Activated naive CD4-positive, alpha-beta T cell treated with anti-CD3 and anti-CD28 coated beads, Interleukin-2, amount 10 ng/mL, durations not matched to agents 7 days and 5 days (primary cell): Measurements from ENCODE around the gene THAP2.

Source experiments
- CTCF ChIA-PET: fragments of 350-600 bp; sonication (Branson Sonifier 250); formaldehyde crosslinking; loops from one replicate; lab custom pipeline; 2021; ENCODE audit warnings: antibody characterized with exemption; lab: Charles Lee
- DNase-seq: peaks from one replicate; pipeline ENCODE4 v3.0.0-alpha.2; 2020
- H3K27ac Mint-ChIP-seq: one replicate; pipeline ENCODE4 v1.8.0; 2021; ENCODE audit warnings: mild to moderate bottlenecking, moderate library complexity, mixed read lengths
- H3K27me3 Mint-ChIP-seq: one replicate; pipeline ENCODE4 v1.8.0; 2021; ENCODE audit warnings: mild to moderate bottlenecking, mixed read lengths
- H3K36me3 Mint-ChIP-seq: one replicate; pipeline ENCODE4 v1.8.0; 2021; ENCODE audit warnings: mixed read lengths
- H3K4me1 Mint-ChIP-seq: one replicate; pipeline ENCODE4 v1.8.0; 2021; ENCODE audit warnings: mixed read lengths
- H3K4me3 Mint-ChIP-seq: one replicate; pipeline ENCODE4 v1.8.0; 2021; ENCODE audit warnings: mild to moderate bottlenecking, moderate library complexity, mixed read lengths
- H3K9me3 Mint-ChIP-seq: one replicate; pipeline ENCODE4 v1.8.0; 2021; ENCODE audit warnings: mixed read lengths

THAP2 gene

DNA sequence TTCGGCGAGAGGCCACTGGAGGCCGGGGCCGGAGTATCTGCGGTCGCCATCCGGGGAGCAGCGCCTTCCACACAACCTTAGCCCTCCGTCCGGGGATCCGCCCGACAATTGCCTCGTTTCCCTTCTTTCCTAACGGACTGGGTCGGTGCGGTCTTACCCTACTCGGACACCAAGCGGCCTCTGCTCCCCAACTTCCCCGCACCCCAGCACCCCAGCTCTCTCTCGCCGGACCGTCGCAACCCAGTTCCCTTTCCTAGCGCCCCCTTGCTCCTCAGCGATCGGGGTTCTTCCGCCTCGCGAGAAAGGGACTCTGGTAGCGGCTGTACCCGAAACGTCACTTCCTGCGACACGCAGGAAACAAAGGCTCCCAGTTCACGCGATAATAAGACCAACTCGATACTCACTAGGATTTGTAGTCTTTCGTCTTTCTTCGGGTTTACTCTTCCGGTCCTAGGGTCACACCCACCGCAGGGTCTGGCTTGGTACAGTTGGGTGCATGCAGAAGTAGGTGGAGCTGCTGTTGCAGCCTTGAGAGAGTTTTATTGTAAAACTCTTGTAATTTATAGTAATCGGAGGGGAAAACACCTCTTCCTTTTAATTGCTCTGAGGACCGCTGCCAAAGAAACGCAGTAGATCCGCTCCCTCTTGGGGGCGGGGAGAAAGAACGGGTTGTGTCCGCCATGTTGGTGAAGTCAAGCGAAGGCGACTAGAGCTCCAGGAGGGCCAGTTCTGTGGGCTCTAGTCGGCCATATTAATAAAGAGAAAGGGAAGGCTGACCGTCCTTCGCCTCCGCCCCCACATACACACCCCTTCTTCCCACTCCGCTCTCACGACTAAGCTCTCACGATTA lies at the start of gene THAP2, which contains the start of gene ZFC3H1:
TSS of gene THAP2 (plus strand) at position 741 of the 850 bp plus-strand sequence. CDS start 209 bp downstream, outside the sequence.
TSS of gene ZFC3H1 (minus strand) at position 288 of the 850 bp plus-strand sequence. CDS start at position 50, 238 bp downstream.
- H3K27me3 Mint-ChIP-seq: peaks cover 4% of the 10 kb centered on the region
- H3K4me1 Mint-ChIP-seq: peaks cover 52% of the 10 kb centered on the region
- H3K27ac Mint-ChIP-seq: peak within 1 kb of the TSS; percentile 100
- H3K36me3 Mint-ChIP-seq: peaks cover 40% of the 10 kb centered on the region
- no peaks in the 10 kb centered on the region for H3K9me3 Mint-ChIP-seq
- peak; percentile 95 for DNase-seq
- H3K4me3 Mint-ChIP-seq: peak within 1 kb of the TSS; percentile 98
- CTCF ChIA-PET: interaction anchor here (1.0 to 3.8 kb wide), 6 partner anchors 22 to 116 kb away, joined by 3 to 27 read pairs (median 6); partner anchors contain the start of gene TMEM19

DNA sequence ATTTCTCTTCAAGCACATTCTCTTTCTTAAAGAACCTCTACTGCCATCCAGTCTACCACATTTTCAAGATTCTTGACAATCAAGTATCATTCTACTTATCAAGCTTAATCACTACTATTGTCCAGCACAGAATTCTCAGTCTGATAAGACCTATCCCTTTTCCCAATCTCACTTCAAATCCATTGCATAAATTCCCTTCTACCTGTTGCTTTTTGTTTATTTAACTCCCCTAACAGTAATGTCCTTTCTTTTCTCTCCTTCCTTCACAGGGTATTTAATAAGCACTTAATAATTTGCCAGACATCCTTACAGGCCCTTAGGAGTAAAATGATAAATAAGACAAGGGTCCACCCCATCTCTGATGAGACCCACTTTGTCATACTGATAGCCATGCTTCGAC lies 42.2 kb upstream of the THAP2 start:
- no peaks in the 10 kb centered on the region for H3K9me3 Mint-ChIP-seq
- H3K27ac Mint-ChIP-seq: no peak overlapping the region
- CTCF ChIA-PET: no interaction called here
- peaks cover 68% of the 10 kb centered on the region for H3K36me3 Mint-ChIP-seq
- no peaks in the 10 kb centered on the region for H3K27me3 Mint-ChIP-seq
- no peak overlapping the region for H3K4me3 Mint-ChIP-seq
- no peak for DNase-seq
- peaks cover 13% of the 10 kb centered on the region for H3K4me1 Mint-ChIP-seq

DNA sequence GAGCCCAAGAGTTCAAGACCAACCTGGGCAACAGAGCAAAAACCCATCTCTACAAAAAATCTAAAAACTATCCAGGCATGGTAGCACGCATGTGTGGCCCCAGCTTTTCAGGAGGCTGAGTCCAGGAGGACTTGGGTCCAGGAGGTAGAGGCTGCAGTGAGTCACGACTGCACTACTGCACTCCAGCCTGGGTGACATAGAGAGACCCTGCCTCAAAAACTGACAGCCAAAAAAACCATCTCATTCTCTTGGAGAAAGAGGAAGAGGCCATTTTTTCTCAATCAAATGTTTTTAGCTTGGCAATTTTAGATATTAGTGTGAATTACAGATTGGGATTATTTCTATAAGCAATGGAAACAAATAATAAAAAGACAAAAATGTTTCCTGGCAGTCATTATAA lies 38.6 kb upstream of the THAP2 start:
- peaks cover 65% of the 10 kb centered on the region for H3K36me3 Mint-ChIP-seq
- H3K4me3 Mint-ChIP-seq: no peak overlapping the region
- CTCF ChIA-PET: interaction anchor here (0.5 to 1.8 kb wide), 3 partner anchors 12 to 125 kb away, joined by 3 to 16 read pairs (median 3); no protein-coding TSS in a partner anchor
- peak overlapping the region; percentile 14 for H3K27ac Mint-ChIP-seq
- no peaks in the 10 kb centered on the region for H3K9me3 Mint-ChIP-seq
- H3K27me3 Mint-ChIP-seq: no peaks in the 10 kb centered on the region
- H3K4me1 Mint-ChIP-seq: peaks cover 13% of the 10 kb centered on the region
- no peak for DNase-seq

DNA sequence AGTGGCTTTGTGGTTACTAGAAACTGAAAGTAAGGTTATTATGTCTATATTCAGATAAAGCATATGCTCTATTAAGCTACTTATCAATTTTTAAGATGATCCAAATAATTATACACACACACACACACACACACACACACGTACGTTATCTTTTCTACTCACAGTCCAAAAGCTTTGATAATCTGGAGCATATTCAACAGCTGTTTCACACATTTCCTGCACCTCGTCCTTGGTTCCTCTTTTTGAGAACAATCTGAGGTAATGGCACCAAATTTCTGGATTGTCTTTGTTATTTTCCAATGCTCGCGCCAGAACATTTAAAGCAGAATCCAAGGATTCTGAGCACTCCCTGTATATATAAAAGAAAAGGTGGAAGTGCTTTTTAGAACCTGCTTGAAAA lies 38.0 kb upstream of the THAP2 start:
- H3K36me3 Mint-ChIP-seq: peaks cover 62% of the 10 kb centered on the region
- peak overlapping the region; percentile 40 for H3K27ac Mint-ChIP-seq
- CTCF ChIA-PET: interaction anchor here (0.5 to 1.8 kb wide), 2 partner anchors 11 to 121 kb away, joined by 3 to 16 read pairs; no protein-coding TSS in a partner anchor
- H3K9me3 Mint-ChIP-seq: no peaks in the 10 kb centered on the region
- no peaks in the 10 kb centered on the region for H3K27me3 Mint-ChIP-seq
- H3K4me3 Mint-ChIP-seq: no peak overlapping the region
- DNase-seq: no peak
- H3K4me1 Mint-ChIP-seq: peaks cover 13% of the 10 kb centered on the region

DNA sequence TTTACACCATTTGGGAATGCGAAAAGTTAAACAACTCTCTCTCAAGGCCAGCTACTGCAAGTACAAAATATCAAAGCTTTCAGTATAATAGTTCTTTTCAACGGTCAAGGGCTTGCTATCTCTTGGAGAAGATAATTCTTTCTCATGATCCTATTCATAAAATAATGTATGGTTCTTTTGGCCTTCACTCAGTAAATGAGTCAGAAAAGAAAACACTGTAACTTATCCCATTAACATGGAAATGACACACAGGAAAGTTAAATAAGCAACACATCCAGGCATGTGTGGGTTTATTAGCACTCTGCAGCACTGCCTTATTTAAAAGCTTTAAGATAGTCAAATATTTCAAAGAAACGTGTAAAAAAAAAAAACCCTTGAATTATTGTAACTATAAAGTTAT lies 37.3 kb upstream of the THAP2 start:
- Mint-ChIP-seq H3K36me3 (peaks cover 58% of the 10 kb centered on the region), H3K27ac (peak overlapping the region; percentile 42)
- CTCF ChIA-PET: interaction anchor here (1.8 kb wide), 1 partner anchor 10 kb away, joined by 16 read pairs; no protein-coding TSS in a partner anchor

DNA sequence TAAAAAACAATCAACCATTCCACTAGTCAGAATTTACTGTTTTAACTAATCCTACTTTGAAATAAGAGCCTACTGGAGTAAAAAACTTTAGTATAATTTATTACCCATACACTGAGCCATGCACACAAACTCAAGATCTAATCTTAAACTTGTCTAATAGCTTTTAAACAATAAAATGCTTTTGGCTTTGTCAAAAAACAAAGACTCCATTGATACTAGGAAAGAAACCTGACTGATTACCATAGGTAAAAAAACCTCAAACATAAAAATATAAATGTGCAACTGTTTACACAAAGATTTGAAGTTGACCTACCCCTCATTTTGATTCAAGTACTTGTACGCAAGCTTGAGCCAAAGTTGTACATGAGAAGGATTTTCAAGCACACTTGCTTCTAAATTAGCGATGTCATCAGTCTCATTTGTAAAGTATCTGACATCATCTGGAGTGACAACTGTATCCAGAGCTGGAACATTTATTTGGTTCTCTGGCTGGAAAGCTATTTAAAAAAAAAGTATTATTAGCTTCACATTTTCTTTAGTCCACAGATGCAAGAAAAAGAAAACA lies 36.6 kb upstream of the THAP2 start:
- H3K9me3 Mint-ChIP-seq: no peaks in the 10 kb centered on the region
- peaks cover 58% of the 10 kb centered on the region for H3K36me3 Mint-ChIP-seq
- no peak overlapping the region for H3K4me3 Mint-ChIP-seq
- H3K4me1 Mint-ChIP-seq: peaks cover 13% of the 10 kb centered on the region
- DNase-seq: no peak
- CTCF ChIA-PET: interaction anchor here (1.0 kb wide), 1 partner anchor 9 kb away, joined by 7 read pairs; no protein-coding TSS in a partner anchor
- H3K27ac Mint-ChIP-seq: no peak overlapping the region
- no peaks in the 10 kb centered on the region for H3K27me3 Mint-ChIP-seq

More for the DNA sequence above, 37.3 kb upstream of the THAP2 start:
- Mint-ChIP-seq H3K9me3 (no peaks in the 10 kb centered on the region), H3K4me1 (peaks cover 13% of the 10 kb centered on the region), H3K4me3 (no peak overlapping the region), H3K27me3 (no peaks in the 10 kb centered on the region)
- no peak for DNase-seq

DNA sequence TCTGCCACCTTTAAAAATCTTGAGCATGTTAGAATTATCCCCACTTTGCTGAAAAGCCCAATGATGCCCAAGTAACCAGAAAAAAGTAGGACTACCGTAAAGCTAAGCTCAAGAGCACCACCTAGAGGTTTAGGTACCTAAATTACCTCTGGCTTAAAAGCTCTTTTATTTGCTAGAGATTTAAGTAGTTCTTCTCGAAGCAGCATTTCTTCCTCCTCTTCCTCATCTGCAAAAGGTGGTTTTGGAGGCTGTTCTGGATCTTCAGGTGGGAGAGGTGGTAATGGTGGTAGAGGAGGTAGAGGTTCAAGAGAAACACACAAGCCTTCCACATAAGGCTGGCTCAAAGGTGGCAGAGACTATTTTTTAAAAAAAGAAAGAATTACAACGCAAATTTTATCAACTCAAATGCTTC lies 27.4 kb upstream of the THAP2 start:
- CTCF ChIA-PET: interaction anchor here (0.7 to 3.3 kb wide), 21 partner anchors 9 to 244 kb away, joined by 3 to 16 read pairs (median 5); partner anchors contain the start of genes THAP2, TMEM19 and ZFC3H1
- no peak for DNase-seq
- peak overlapping the region; percentile 17 for H3K27ac Mint-ChIP-seq
- peaks cover 54% of the 10 kb centered on the region for H3K36me3 Mint-ChIP-seq
- H3K27me3 Mint-ChIP-seq: no peaks in the 10 kb centered on the region
- no peak overlapping the region for H3K4me3 Mint-ChIP-seq
- no peaks in the 10 kb centered on the region for H3K9me3 Mint-ChIP-seq
- peaks cover 6% of the 10 kb centered on the region for H3K4me1 Mint-ChIP-seq

DNA sequence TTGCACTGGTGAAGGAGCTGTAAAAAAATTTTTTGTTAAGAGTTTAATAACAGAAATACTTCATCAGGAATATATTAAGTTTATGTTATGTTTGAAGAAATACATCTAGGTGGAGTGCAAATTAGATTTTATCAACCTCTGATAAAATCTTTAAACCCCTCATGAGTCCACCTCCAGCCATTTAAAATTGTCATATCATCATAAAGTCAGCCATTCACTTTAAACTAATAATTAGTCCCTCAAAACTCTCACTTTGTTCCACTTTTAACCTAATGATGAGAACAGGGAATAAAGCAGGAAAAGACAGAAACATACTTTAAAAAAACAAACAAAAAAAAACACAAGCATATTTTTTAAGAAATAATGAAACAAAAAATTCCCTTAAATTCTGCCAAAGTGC lies 25.6 kb upstream of the THAP2 start:
- Mint-ChIP-seq H3K9me3 (no peaks in the 10 kb centered on the region), H3K4me1 (peaks cover 10% of the 10 kb centered on the region), H3K27ac (no peak overlapping the region), H3K4me3 (no peak overlapping the region), H3K36me3 (peaks cover 56% of the 10 kb centered on the region), H3K27me3 (no peaks in the 10 kb centered on the region)
- DNase-seq: no peak
- CTCF ChIA-PET: interaction anchor here (0.6 to 3.3 kb wide), 4 partner anchors 8 to 108 kb away, joined by 3 to 16 read pairs (median 3); no protein-coding TSS in a partner anchor

DNA sequence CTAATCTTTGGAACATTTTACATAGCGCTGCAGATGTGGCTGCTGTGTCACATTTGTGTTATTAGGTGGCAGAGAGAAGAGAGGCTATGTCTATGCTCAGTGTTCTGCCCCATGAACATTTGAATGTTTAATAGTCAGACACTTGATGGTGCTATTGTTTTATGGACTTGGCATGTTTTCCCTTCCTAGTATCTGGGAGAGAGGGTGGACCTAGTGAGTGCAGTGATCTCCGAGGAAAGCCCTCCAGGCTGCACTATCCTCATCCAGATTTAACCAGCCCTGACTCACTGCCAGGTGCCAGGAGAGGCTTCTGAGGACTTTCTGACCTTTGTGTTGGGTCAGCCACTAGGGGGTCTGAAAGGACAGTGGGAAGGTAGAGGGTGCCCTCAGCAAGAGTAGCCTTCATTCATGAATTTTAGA lies 24.8 kb upstream of the THAP2 start:
- H3K27ac Mint-ChIP-seq: no peak overlapping the region
- H3K4me3 Mint-ChIP-seq: no peak overlapping the region
- CTCF ChIA-PET: interaction anchor here (1.1 kb wide), 1 partner anchor 108 kb away, joined by 4 read pairs; no protein-coding TSS in a partner anchor
- H3K9me3 Mint-ChIP-seq: no peaks in the 10 kb centered on the region
- DNase-seq: no peak
- H3K36me3 Mint-ChIP-seq: peaks cover 58% of the 10 kb centered on the region
- no peaks in the 10 kb centered on the region for H3K27me3 Mint-ChIP-seq
- peaks cover 10% of the 10 kb centered on the region for H3K4me1 Mint-ChIP-seq

DNA sequence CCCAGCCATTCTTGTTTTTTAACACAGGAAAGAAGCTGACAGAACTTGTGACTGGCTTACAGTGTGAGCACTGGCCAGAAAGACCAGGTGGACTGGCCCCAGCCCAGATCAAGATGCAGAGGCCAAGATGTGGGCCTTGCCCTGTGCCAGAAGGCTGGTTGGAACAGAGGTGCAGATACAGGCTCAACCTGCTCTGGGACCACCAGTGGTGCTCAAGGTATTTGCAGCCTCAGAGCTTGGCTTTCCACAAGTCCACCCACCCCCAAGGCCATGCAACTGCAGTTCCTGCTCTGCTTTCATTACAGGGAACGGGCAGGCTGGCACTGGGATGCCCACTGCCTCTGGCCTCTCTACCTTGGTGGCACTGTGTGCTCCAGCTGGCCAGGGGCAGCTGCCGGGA lies 23.8 kb upstream of the THAP2 start:
- Mint-ChIP-seq H3K27me3 (no peaks in the 10 kb centered on the region), H3K4me3 (no peak overlapping the region), H3K9me3 (no peaks in the 10 kb centered on the region), H3K36me3 (peaks cover 55% of the 10 kb centered on the region), H3K27ac (no peak overlapping the region), H3K4me1 (peaks cover 13% of the 10 kb centered on the region)
- DNase-seq: no peak
- CTCF ChIA-PET: interaction anchor here (1.1 kb wide), 1 partner anchor 107 kb away, joined by 4 read pairs; no protein-coding TSS in a partner anchor

DNA sequence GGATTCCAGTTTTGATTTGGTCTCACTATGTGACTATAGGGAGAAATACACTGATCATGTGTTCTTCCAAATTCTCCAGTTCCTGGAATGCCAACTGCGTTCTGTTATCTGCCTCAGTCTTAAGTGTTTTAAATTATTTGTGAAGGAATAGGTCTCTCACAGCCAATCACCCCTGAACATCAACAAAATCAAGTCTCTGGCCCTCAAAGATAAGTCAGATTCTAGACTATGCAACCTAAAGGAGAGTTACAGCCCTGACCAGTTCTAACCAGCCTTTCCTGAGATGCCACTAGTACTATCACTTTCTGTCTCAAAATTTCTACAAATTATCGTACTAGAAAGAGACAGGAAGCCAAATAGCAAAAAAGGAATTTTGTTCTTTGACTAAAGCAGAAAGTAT lies 22.7 kb upstream of the THAP2 start:
- CTCF ChIA-PET: no interaction called here
- H3K27ac Mint-ChIP-seq: peak overlapping the region; percentile 1
- DNase-seq: no peak
- no peaks in the 10 kb centered on the region for H3K27me3 Mint-ChIP-seq
- H3K9me3 Mint-ChIP-seq: no peaks in the 10 kb centered on the region
- H3K4me1 Mint-ChIP-seq: peaks cover 15% of the 10 kb centered on the region
- H3K36me3 Mint-ChIP-seq: peaks cover 54% of the 10 kb centered on the region
- H3K4me3 Mint-ChIP-seq: no peak overlapping the region

DNA sequence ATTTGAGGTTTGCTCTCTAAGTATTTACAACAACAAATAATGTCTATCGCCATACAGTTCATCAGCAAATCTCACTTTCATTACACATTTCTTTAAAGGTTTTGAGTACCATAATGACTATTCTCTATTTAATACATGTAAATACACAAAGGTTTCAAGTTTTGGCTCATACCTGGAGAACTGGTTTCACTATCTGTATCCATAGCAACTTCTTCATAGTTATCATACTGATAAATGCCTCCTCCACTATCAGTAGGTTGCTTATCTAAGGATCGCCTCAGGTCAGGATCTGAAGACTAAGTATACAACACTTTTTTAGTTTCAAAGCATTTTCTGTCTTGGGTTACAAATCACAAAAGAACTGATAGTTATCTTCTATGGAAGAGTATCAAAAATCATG lies 21.8 kb upstream of the THAP2 start:
- H3K4me3 Mint-ChIP-seq: no peak overlapping the region
- peaks cover 58% of the 10 kb centered on the region for H3K36me3 Mint-ChIP-seq
- DNase-seq: no peak
- H3K27ac Mint-ChIP-seq: no peak overlapping the region
- H3K27me3 Mint-ChIP-seq: no peaks in the 10 kb centered on the region
- no peaks in the 10 kb centered on the region for H3K9me3 Mint-ChIP-seq
- H3K4me1 Mint-ChIP-seq: peaks cover 10% of the 10 kb centered on the region
- CTCF ChIA-PET: no interaction called here

DNA sequence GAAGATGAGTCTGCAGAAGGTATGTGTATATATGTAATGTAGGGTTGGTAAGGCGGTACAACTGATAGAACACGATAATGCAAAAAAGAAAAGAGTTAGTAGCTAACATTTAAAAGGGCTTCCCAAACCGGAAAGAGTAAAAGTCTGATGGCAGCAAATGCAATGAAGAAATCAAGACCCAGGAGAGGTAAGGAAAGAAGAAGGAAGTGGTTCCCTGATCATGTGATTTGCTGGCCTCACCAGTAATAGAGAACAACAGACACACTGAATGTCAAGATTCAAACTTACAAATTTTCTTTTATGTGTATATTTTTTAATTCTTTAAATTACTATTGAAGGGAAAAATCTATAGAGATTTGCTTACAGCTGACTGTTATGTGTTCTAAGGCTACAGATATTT lies 18.8 kb upstream of the THAP2 start:
- peaks cover 48% of the 10 kb centered on the region for H3K36me3 Mint-ChIP-seq
- peaks cover 12% of the 10 kb centered on the region for H3K4me1 Mint-ChIP-seq
- H3K27ac Mint-ChIP-seq: no peak overlapping the region
- no peaks in the 10 kb centered on the region for H3K27me3 Mint-ChIP-seq
- H3K9me3 Mint-ChIP-seq: no peaks in the 10 kb centered on the region
- CTCF ChIA-PET: interaction anchor here (0.6 to 2.2 kb wide), 3 partner anchors 8 to 912 kb away, joined by 3 to 8 read pairs (median 3); no protein-coding TSS in a partner anchor
- H3K4me3 Mint-ChIP-seq: no peak overlapping the region
- DNase-seq: no peak

DNA sequence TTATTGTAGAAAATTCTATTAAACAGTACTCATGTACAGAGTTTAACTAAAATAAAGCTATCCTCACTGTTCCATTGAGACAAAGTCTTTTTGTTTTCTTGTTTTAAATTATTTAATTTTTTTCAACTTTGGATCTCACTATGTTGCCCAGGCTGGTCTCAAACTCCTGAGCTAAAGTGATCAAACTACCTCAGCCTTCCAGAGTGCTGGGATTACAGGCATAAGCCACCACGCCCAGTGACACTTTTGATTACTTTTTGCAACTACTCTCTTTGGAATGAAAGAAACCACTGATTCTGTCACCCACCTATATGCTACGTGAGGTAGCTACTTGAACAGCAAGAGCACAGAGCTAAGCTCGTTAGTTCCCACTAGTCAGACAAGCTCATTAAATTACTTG lies 17.6 kb upstream of the THAP2 start:
- CTCF ChIA-PET: interaction anchor here (0.6 to 2.2 kb wide), 2 partner anchors 8 to 10 kb away, joined by 3 to 8 read pairs; no protein-coding TSS in a partner anchor
- Mint-ChIP-seq H3K27me3 (no peaks in the 10 kb centered on the region), H3K4me1 (peaks cover 15% of the 10 kb centered on the region), H3K36me3 (peaks cover 43% of the 10 kb centered on the region), H3K9me3 (no peaks in the 10 kb centered on the region), H3K27ac (peak overlapping the region; percentile 34), H3K4me3 (no peak overlapping the region)
- DNase-seq: no peak
